Skin epidermis (tissue), 12 donors: ENCODE results near the gene NPAS3.
A peak's percentile ranks its signal among the peaks of the same experiment; 100 is the strongest.

Experiments
- H3K27ac ChIP-seq, 21 experiments: fragments of 200-600 bp; sonication (generic) in 11 of 21; one replicate each; pipeline ENCODE4 v1.5.0; 2020; ENCODE audit warnings: mild to moderate bottlenecking in 3 of 21, inconsistent platforms in 2 of 21, moderate library complexity in 2 of 21
- H3K4me3 ChIP-seq, 7 experiments: fragments of 200-600 bp; sonication (generic) in 2 of 7; one replicate each; pipeline ENCODE4 v1.5.0; 2020; ENCODE audit warnings: inconsistent platforms in 2 of 7, mild to moderate bottlenecking in 2 of 7, moderate library complexity in 1 of 7

The NPAS3 gene

GRCh38 chr14:33551963-33552362 is 613.3 kb downstream of the NPAS3 start:
- no peak overlapping the region for H3K27ac ChIP-seq

DNA sequence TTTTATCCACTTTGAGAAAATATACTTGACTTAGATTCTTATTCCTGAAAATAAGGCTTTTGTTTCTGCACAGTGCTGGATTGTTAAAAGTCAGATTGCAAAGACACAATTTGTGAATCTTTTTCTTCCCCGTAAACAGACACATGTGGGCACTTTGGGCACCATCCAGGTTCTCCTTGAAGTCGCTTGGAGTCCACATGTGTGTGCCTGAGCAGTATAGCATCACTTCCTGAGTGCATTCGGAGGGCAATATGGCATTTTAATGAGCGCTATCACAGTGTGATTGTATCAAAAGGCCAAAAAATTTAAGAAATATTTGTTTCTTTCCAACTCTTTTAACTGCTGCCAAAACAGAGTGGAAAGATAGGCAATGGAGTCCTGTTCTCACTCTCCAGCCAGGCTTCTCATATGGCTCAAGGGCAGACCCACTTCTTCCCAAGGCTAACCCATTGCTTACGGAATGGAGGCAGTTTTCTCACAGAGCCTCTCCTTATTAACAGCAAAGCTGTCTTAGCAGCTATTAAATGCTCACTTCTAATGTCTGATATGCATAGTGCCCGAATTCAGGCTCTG is 615.1 kb downstream of the NPAS3 start:
- Histone ChIP-seq H3K4me3 (no peak overlapping the region), H3K27ac (no peak overlapping the region)

More at GRCh38 chr14:33551963-33552362, 613.3 kb downstream of the NPAS3 start:
- no peak overlapping the region for H3K4me3 ChIP-seq

GRCh38 chr14:33554988-33555387 is 616.3 kb downstream of the NPAS3 start:
- H3K4me3 ChIP-seq: no peak overlapping the region

DNA sequence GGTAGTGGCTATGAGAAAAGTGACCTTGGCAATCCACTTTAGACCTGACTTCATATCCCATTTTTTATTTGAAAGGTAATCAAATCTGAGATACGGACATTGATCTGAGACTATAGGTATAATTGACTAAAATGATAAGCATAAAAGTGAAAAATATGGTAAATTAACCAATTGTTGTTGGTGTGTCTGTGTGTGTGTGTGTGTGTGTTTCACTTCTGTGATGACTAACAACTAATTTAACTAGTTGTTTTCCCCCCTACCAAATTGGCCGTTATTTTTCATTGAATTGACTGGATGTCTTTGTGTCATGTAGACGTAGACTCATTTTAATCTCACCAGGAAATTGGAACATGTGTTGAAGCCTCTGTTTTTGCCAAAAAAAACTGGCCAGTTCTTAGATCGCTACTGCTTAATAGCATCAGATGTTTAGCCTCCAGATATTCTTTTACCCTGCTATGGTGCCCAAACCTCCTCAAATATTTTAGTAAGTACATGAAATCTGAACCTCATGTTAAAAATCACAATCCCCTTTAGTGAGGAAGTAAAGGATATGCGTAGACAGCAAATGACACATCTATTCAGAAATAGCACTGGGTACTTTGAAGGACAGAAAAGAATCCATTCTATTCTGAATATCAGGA is 617.2 kb downstream of the NPAS3 start:
- no peak overlapping the region for H3K27ac ChIP-seq

More at GRCh38 chr14:33554988-33555387, 616.3 kb downstream of the NPAS3 start:
- no peak overlapping the region for H3K27ac ChIP-seq

GRCh38 chr14:33556382-33557121 is 617.9 kb downstream of the NPAS3 start:
- Histone ChIP-seq H3K4me3 (no peak overlapping the region), H3K27ac (no peak overlapping the region)

More for the DNA sequence above, 617.2 kb downstream of the NPAS3 start:
- H3K4me3 ChIP-seq: no peak overlapping the region

GRCh38 chr14:33560718-33561431 is 622.2 kb downstream of the NPAS3 start:
- no peak overlapping the region for H3K27ac ChIP-seq

DNA sequence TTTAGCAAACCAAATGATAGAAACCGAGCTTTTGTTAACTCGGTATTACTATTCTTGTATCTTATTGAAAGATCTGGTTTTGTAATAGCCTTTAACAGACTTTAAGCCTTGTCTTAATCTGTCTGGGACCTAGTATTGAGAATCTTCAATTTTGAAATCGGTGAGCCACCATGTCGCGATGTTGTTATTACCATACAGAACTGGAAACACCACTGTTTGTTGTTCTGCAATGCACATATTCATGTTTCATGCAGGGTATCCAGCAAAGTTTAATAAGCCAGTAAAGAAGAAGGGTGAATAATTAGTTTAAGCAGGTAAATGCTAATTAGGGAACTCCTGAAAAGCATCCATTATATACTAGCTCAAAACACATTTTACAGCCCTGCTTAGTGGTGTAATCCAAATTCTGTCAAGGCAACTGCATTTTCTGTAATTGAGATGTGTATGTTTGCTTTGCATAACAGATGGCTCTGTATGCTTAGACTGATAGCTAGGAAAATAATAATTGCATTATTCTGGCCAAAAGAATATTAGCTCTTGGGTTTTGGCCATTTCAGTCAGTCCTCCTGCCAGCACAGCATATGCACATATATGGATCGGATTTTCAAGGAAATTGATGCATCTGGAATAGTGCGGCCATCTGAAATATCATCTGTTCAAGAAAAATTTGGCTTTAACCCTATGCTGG is 623.0 kb downstream of the NPAS3 start:
- Histone ChIP-seq H3K4me3 (no peak overlapping the region), H3K27ac (no peak overlapping the region)

More at GRCh38 chr14:33560718-33561431, 622.2 kb downstream of the NPAS3 start:
- H3K4me3 ChIP-seq: no peak overlapping the region

DNA sequence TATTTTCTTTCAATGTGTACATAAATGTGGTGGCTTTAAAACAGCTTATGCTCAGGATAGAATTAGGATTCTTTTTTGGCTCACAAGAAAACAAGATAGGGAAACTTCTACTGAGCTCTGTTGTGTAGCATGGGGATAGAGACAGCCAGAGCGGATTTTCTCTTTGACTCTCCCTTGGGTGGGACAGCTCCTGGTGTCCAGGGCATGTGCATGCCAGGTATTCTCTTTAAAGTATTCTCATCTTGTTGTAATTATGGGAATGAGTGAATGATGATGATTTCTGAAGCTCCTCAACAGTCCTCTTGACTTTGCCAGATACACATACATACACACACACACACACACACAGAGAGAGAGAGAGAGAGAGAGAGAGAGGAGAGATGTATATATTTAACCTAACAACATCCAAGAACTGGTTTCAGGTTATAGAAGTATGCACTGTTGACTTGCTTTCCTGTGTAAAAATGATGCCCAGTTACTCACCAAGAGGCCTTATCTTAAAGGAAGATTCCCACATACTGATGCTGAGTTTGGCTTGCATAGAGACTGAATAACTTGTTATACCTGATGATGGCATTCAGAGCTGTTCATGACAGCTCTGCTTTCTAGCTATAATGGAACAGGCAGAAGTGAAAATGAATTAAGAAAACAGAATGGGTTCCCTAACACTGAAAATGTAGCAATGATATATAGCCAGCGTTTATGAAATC is 624.7 kb downstream of the NPAS3 start:
- no peak overlapping the region for H3K4me3 ChIP-seq
- H3K27ac ChIP-seq: no peak overlapping the region

DNA sequence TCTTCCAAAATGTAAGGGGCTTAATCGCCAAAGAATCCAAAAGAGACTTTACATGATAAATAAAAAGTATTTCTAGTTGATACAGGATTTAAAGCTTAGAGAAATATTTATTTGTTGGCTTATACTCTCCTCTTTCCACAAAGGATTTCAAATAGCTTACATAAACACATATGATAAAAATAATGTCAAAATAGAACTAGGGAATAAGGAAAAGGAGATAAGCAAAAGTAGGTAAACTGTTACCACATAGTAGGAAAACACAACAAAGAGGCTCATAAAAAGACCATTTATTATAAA is 625.2 kb downstream of the NPAS3 start:
- Histone ChIP-seq H3K4me3 (no peak overlapping the region), H3K27ac (no peak overlapping the region)

- no peak overlapping the region for H3K27ac ChIP-seq
- no peak overlapping the region for H3K4me3 ChIP-seq
Observed at GRCh38 chr14:33564774-33565630, 626.3 kb downstream of the NPAS3 start.

- Histone ChIP-seq H3K4me3 (no peak overlapping the region), H3K27ac (no peak overlapping the region)
Observed at GRCh38 chr14:33566082-33566481, 627.4 kb downstream of the NPAS3 start.

GRCh38 chr14:33567023-33567728 is 628.5 kb downstream of the NPAS3 start:
- H3K27ac ChIP-seq: peak overlapping the region in 1 of 21 experiments; percentile 28
- H3K4me3 ChIP-seq: no peak overlapping the region

- Histone ChIP-seq H3K4me3 (no peak overlapping the region), H3K27ac (no peak overlapping the region)
Observed at GRCh38 chr14:33567731-33568130, 629.1 kb downstream of the NPAS3 start.

GRCh38 chr14:33568935-33569579 is 630.4 kb downstream of the NPAS3 start:
- Histone ChIP-seq H3K4me3 (no peak overlapping the region), H3K27ac (no peak overlapping the region)

GRCh38 chr14:33569821-33570687 is 631.4 kb downstream of the NPAS3 start:
- H3K4me3 ChIP-seq: no peak overlapping the region
- no peak overlapping the region for H3K27ac ChIP-seq

- Histone ChIP-seq H3K27ac (no peak overlapping the region), H3K4me3 (no peak overlapping the region)
Observed at GRCh38 chr14:33570694-33571310, 632.1 kb downstream of the NPAS3 start.
